HG03354 (cell line): ENCODE data around the gene SMKR1.
"Not testable (repeated sequence)": the region's sequence is repeated elsewhere in the genome, so short reads cannot be mapped to it uniquely, and the experiment has no call there.

Experiments
- ATAC-seq: cut with Tn5 transposase; IDR thresholded peaks from one replicate; pipeline ENCODE4 v1.9.1; 2021; ENCODE audit warnings: mild to moderate bottlenecking; ENCODE audit not compliant: unreplicated experiment, poor library complexity, severe bottlenecking

The SMKR1 gene

DNA sequence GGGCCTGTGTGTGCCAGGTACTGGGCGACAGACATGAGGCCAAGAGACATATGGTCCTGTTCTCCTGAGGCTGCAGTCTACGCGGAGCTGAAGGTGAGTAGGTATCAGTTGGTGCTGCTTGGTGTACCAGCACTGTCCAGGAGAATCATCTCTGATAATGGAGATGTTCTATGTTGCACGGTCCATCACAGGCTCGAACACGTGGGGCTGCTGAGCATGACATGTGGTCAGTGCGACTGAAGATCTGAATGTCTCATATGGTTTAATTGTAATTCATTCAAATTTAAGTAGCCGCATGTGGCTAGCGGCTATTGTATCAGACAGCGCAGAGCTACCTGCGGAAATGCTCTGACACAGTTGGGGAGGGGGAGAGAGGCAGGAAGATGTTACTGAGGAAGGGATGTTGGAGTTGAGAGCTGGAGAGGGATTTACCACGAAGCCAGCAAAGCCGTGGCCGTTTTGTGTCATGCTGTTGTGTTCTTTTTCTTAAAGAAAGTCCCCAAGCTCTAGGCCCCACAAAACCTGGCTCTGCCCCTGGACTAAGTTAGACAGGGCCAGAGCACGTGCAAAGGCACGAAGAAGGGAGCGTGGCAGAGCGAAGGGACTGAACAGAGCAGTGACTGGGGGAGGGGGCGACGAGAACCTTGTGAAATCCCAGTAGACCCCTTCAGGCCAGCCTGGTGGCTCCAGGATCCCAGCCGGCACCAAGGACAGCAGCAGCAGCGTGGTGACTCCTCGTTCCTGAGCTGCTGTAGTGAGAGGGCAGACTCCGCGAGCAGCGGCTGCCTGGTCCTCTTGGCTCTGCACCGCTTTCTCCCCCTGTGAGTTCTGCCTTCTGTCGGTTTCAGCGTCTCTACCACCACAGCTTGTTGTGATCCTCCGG lies 20.0 kb downstream of the SMKR1 start:
- ATAC-seq = no peak

DNA sequence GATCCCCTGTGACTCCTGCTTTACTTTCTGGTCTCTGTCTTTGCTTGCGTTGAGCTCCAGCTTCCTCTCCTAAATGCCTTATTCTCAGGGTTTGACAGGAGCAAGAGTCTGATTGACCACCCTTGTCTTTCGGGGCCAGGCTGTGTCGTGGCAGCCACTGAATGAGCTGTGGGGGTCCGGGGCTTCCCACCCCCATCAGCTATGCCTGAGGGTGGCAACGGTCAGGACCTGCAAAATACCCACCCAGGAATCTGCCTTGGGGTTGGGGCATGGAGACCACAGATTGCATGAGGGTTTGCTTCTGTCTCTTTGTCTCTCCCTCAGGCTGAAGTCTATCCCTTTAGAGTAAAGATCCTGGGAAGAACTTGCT lies 20.6 kb downstream of the SMKR1 start:
- ATAC-seq = no peak

DNA sequence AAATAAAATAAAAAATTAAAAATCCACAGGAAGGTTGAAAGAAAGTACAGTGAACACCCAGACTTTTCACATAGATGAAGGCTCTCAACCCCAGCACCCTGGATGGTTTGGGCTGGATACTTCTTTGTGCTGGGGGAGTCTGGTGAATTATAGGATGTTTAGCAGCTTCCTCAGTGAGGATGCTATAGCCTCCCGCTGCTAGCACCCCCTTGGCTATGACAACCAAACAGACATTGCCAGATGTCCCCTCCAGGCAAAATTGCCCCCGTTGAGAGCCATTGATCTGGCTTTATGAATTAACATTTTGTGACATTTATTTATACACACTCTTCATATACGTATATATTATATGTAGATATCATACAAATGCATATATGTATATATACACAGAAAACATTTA lies 21.6 kb downstream of the SMKR1 start:
- ATAC-seq = no peak

DNA sequence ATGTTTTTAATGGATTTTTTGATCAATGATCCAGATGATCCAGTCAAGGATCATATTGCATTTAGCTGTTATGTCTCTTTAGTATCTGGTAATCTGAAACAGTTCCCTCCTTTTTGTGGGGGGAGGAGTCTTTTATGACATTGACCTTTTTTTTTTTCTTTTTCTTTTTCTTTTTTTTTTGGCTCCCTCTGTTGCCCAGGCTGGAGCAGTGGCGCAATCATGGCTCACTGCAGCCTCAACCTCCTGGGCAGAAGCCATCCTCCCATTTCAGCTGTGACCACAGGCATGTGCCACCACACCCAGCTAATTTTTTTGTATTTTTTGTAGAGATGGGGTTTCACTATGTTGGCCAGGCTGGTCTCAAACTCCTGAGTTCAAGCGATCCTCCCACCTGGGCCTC lies 22.1 kb downstream of the SMKR1 start:
- ATAC-seq = not testable (repeated sequence)

DNA sequence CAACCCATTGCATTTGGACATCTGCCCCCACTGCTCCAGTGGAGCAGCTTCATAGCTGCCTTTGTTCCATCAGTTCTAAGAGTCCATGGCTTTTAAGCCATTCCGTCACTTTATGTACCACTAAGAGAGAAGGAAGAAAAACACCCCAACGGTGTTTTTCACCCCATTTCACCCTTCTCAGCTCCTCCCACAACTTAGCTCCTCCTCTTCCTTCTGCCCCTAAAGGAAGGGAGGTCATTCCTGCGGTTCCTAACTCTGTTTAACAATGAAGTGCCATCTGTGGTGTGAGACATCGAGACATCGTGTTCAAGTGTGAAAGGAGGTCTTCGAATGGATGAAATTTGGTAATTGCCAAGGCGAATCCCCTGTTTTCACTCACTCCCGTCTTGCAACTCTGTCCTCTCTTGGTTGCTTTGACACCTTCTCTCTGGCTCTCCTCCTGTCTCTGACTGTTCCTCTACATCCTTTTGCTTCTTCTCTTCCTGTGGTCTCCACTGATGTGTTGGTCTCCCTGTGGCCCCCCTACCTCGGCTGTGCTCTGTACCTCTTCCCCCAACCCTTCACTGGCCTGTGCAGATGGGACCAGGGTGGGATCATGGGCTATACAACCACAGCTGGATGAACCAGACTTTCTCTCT lies 23.0 kb downstream of the SMKR1 start:
- ATAC-seq = no peak

DNA sequence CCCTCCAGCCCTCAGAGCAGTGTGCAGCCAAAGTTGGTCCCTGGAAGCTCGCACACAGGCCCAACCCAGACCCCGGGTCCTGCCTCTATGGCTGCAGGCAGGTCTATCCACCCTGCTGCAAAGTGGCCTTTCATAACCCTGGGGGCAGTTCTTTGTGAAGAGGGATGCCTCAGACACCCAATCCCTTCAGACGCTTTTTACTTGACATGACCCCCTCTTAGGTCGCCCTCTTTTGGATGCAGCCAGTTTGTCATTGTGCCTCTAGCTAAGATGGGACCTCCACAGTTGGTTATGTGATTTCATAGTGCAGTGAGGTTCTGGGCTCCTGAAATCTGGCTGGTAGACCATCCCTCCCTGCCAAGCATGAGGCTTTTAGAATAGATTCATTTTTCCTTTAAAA lies 27.3 kb downstream of the SMKR1 start:
- ATAC-seq = no peak

DNA sequence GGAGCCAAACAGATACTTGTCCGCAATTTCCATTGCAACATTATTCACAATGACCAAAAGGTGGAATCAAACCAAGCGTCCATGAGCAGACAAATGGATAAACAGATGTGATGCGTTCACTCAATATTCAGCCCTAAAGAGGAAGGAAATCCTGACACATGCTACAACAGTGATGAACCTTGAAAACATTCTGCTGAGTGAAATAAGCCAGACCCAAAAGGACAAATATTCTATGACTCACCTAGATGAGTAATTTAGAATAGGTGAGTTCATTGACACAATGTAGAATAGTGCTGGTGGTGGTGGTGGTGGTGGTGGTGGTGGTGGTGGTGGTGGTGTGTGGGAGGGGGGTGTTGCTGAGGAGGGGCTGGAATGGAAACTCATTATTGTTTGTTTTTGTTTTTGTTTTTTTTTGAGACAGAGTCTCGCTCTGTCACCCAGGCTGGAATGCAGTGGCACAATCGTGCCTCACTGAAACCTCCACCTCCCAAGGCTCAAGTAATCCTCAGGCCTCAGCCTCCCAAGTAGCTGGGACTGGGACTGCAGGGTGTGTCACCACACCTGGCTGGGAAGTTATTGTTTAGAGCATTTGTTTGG lies 28.6 kb downstream of the SMKR1 start:
- no peak for ATAC-seq

DNA sequence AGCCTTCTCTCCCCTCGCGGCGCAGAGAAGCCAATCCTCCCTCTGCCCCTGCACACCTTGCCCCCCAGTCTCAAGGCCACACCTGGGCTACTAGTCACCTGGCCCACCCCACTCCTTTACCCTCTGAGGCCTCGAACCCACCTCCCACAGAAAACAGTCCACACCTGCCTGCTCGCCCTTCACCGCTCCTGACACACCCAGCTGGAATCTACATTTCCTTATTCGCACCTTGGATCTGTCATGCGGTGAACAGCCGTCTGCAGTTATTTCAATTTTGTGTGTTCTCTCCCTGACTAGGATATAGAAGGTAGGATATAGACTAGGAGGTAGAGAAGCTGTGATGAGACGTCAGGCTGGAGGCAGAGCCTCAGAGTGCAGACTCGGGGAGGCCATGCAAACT lies 29.4 kb downstream of the SMKR1 start:
- ATAC-seq = no peak

DNA sequence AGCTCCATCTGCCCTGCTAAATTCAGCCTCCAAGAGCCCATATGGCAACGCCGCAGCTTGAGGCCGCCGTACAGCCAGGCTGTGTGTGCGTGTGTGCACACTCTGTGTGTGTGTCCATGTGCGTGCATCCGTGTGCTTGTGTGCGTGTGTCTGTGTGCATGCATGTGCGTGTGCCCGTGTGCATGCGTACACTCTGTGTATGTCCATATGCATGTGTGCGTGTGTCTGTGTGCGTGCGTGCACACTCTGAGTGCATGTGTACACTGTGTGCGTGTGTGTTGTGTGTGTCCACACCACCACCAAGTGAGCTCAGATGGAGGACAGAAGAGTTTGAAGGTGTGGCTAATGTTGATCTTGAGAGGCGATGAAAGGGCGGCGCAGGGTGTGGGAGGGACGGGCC lies 30.0 kb downstream of the SMKR1 start:
- ATAC-seq = no peak

DNA sequence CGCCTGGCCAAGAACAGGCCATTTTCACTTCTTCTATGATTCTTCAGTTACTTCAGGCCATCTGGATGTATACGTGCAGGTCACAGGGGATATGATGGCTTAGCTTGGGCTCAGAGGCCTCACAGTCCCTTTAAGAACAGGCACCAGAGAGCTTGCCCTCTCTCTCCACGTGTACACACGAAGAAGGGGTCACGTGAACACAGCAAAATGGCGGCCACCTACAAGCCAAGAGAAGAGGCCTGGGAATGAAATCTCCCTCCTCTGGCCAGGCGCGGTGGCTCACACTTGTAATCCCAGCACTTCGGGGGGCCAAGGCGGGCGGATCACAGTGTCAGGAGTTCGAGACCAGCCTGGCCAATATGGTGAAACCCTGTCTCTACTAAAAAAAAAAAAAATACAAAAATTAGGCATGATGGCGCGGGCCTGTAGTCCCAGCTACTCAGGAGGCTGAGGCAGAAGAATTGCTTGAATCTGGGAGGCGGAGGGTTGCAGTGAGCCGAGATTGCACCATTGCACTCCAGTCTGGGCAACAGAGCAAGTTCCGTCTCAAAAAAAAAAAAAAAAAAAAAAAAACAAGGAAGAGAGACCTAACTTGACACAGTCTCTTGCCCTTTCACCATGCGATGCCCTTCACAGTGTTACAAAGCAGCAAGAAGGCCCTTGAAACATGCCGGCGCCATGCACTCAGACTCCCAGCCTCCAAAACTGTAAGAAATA lies 32.4 kb downstream of the SMKR1 start:
- not testable (repeated sequence) for ATAC-seq

DNA sequence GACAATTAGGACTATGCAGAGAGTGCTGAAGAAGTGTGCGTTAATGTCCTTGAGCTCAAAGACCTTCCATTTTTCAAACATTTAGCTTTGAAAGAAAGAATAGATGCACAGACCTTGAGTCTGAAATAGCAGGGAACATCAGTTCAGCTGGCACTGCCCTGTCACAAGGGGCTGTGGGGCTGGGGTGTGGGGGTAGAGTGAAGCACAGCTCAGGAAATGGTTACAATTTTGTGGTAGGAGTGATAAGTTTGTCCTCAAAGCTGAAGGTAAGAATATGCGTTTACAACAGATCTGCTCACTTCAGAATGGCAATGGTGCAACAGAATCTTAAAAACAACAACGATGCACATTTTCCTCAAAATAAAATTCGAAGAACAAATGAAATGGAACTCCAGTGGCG lies 33.6 kb downstream of the SMKR1 start:
- ATAC-seq = no peak

DNA sequence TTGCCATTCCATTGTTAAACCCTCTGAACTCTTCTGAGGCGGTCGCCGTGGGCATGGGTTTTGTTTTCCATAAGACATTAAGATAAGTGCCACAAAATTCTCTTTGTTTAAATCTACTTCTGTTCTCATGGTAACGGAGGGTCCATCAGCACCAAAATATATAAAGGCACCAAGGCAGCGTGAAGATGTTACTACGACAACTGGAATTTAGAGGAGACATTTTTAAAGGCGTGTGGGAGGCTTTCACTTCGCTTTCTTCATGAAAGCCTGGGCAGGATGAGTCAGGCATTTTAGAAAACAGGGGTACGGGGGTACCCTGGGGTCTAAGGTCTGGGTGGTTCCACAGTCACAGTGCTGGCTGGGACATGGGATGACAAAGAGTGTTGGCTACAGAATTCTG lies 34.0 kb downstream of the SMKR1 start:
- no peak for ATAC-seq

DNA sequence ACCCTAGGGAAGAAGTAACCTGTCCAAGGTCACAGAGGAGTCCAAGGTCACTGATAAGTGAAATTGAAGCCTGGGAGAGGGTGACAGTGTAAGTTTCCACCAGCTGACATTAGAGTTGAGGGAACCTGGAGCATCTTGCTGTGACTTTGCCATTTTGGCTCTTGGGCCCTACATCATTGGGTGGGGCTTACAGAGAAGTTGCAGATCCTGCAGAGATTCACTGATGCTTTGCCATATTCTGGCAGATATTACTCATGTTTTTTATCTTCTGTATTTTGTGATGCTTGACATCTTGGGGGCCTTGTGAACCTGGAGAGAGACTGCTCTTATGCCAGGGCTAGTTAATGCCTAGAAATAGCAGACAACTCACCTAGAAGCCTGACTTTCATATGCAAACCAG lies 36.5 kb downstream of the SMKR1 start:
- no peak for ATAC-seq

DNA sequence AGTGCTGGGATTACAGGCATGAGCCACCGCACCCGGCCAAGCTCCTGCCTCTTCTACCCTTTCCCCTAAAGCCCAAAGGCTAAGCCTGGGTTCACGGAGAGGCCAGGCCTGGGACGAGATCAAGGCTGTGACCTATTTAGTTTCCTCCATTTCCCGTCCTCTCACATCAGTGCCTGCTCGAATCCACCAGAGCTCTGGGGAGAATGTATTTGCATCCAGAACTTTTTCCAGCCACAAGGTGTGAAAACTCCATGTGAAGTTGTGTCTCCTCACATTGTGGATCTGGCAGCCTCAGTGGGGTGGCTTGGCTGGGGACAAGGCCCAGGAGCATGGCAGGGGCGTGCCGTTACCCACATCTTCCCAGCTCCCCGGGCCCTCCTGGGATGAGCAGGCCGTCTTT lies 38.0 kb downstream of the SMKR1 start:
- no peak for ATAC-seq

DNA sequence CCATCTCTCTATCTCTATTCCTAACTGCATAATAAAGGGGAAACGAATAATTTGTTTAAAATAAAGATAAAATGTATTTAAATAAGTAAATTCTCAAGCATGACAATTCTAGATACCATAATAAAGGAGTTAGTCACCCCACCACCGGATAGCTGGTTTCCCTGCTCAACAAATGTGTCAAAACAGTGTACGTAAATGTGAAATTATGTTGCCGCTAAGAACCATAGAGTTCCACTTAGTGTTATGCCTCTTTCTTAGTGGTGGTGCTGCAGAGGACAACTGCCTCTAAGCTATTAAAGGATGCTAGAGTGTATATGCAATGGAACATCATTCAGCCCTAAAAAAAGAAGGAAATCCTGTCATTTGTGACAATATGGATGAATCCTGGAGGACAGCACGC lies 42.4 kb downstream of the SMKR1 start:
- ATAC-seq = no peak

DNA sequence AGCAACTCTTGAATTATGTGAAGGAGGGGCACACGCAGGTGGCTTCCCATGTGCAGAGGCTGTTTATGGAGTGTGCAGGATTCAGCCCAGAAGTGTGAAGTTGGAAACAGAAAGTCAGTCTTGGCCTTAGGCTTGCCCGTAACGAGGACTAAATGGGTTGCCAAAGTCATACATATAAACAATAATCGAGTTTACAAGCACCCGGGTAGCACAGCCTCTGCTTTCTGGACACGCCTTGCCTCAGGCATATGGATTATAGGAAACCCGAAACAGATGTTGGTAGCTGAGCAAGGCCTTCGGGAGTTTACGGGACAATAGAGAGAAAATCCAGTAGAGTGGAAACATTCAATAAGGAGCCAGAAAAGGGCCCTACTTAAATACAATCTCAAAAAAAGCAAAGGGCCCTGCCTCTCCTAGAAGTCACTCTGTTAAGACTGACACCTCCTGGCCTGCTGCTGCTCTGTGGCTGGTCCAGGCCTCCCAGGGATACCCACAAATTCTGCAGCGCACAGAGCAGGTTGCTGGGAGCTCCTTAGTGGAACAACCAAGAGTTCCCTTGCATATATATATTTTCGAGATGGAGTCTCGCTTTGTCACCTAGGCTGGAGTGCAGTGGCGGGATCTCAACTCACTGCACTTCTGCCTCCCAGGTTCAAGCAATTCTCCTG lies 48.5 kb downstream of the SMKR1 start:
- no peak for ATAC-seq

DNA sequence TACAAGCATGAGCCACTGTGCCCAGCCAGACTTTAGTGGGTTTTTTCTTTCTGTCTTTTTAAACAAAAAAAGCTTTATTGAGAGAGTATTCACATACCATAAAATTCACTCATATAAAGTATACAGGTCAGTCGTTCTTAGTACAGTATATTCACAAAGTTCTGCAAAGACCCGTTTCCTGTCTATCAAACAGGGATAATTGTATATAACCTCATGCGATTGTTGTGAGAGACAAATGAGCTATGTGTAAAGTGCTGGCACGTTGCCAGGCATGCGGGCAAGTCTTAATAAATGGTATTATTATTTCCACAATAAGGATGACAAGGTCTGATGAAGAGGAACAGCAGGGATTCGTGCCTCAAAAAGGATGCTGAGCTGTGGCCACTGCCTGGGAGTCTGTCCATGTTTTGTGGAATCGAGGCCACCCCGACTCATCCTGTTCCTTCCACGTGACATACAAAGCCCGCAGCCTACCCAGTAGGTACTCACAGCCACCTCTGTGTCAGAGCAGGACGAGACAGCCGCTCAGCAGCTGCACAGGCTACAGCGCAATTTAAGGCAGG lies 51.6 kb downstream of the SMKR1 start:
- ATAC-seq = no peak

DNA sequence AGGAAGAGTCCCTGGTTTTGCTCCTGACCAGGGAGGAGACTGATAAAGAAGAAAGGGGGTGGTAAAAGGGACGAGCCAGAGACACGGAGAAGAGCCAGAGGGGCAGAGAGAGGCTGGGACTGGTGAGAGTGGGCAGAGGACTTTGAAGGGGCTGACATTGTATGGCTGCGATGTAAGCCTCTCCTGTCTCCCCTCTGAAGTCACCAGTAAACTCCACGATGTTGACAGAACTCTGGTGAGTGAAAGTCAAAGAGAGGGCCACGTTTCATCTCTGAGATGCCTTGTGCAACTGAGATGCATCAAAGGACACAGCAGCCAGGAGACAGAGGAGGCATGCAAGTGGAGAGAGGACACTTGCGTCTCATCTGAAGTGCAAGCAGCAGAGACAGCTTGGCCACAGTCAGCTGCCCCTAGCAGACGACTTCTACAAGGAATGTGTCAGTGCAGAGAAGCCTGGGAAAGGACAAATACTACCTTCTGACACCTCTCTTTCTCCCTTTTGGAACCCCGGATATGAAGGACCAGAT lies 54.3 kb downstream of the SMKR1 start:
- ATAC-seq = no peak

DNA sequence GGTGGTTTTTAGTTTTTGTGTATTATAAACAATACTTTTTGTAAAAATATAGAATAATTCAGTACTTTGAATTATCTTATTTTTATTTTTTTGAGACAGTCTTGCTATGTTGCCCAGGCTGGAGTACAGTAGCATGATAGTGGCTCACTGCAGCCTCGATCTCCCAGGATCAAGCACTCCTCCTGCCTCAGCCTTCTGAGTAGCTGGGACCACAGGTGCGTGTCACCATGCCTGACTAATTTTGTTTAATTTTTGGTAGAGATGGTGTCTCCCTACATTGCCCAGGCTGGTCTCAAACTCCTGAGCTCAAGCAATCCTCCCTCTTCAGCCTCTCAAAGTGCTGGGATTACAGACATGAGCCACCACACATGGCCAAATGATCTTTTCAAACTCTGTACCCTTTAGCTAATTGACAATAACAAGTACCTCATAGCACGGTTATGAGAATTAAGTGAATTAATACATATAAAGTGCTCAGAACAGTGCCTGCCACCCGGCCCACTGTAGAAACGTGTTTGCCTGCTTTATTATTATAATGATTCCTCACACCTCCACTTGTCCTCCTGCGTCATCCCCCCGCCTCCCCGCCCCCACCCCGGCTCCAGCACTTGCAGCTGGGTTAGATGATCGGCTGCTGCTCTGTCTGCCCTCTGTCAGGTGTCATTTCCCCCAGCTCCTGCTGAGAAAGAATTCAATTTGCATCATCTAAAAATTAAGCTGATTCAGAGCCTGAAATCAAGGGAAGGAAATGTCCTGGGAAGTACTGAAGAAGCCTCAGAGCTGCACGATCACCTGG lies 55.6 kb downstream of the SMKR1 start:
- no peak for ATAC-seq
